Progenitor cell of endocrine pancreas (in vitro differentiated cells): ENCODE data around the gene BNIP2. TPM values are rescaled to one million over a fixed set of nuclear protein-coding genes. Genes with fewer than 3 reads are reported as not detected.

Experiments used
- total RNA-seq: library from RNA; stranded (reverse); gene quantifications from 2 replicates; pipeline ENCODE4 v1.2.1, GENCODE V29; 2021

BNIP2 gene
- total RNA-seq, 1 donor from 2014 or later: 58.2 TPM

Other genes starting within 250 kb of the BNIP2 start
- 4.6 and 5.6 TPM in 2 replicates for gene GCNT3, start 77.5 kb downstream of the BNIP2 start, total RNA-seq
- gene GTF2A2, start 31.8 kb downstream of the BNIP2 start, total RNA-seq: 107 and 109 TPM in 2 replicates